ENCODE results near the gene CPT1A. TPM values are rescaled to one million over a fixed set of nuclear protein-coding genes. Genes with fewer than 3 reads are reported as not detected.

The CPT1A gene
- polyA plus RNA-seq, 1 donor (not counting 4 experiments of a cell fraction or from before 2014, with no cell fraction given), result 12.9 TPM

- TF ChIP-seq CTCF (optimal IDR thresholded peaks at IDR 0.05 in 1 of 3, IDR thresholded peaks at IDR 0.05 in 1 of 3, conservative IDR thresholded peaks at IDR 0.05 in 1 of 3; ENCODE audit: extremely low read depth in 1 of 3, insufficient read depth in 2 of 3, low read length in 3 of 3) (no peak), EZH2 (IDR thresholded peaks at IDR 0.05; ENCODE audit: low read length) (no peak)
- no peaks in the 10 kb centered on the region for H3K9me3 ChIP-seq (ENCODE audit: control insufficient read depth, low read depth, low read length)
- H3K36me3 ChIP-seq (ENCODE audit: control insufficient read depth in 2 of 2, extremely low read depth in 1 of 2, insufficient read depth in 2 of 2, low read length in 2 of 2), result peaks cover 2 to 6% of the 10 kb centered on the region in 2 experiments
- no peak overlapping the region for H3K4me3 ChIP-seq (ENCODE audit: control insufficient read depth in 2 of 3, extremely low read depth in 1 of 3, insufficient read depth in 2 of 3, low read depth in 1 of 3, low read length in 3 of 3)
- H3K27ac ChIP-seq (ENCODE audit: control insufficient read depth, insufficient read depth, low read length), result no peak overlapping the region
- H3K4me2 ChIP-seq (ENCODE audit: control insufficient read depth, extremely low read depth, insufficient read depth, low read depth, low read length), result no peak overlapping the region
- H2AFZ ChIP-seq (ENCODE audit: control insufficient read depth, low read length), result no peak overlapping the region
- no peaks in the 10 kb centered on the region for H3K4me1 ChIP-seq (ENCODE audit: control insufficient read depth, extremely low read depth, insufficient read depth, low read length)
- H3K27me3 ChIP-seq (ENCODE audit: control insufficient read depth, extremely low read depth, insufficient read depth, low read length), result no peaks in the 10 kb centered on the region
- H4K20me1 ChIP-seq (ENCODE audit: control insufficient read depth, extremely low read depth, insufficient read depth, low read length), result no peaks in the 10 kb centered on the region
- dilution Hi-C loops (cut with MboI; ENCODE audit: extremely low pct_ligation_motif_present, low sequenced_read_pairs), result no loop called here
- H3K79me2 ChIP-seq (ENCODE audit: control insufficient read depth, insufficient read depth, low read length), result peaks cover 7% of the 10 kb centered on the region
- H3K9ac ChIP-seq (ENCODE audit: control insufficient read depth, extremely low read depth, insufficient read depth, low read length), result no peak overlapping the region
- no peak for DNase-seq (ENCODE audit: low read depth, low spot score)
- FAIRE-seq, result no peak
- H3K9me1 ChIP-seq (ENCODE audit: control insufficient read depth, extremely low read depth, insufficient read depth, low read length), result no peaks in the 10 kb centered on the region
Observed at GRCh38 chr11:68827733-68828132, 14.0 kb downstream of the CPT1A start.

GRCh38 chr11:68826726-68827125 lies 15.0 kb downstream of the CPT1A start:
- Histone ChIP-seq H3K36me3 (ENCODE audit: control insufficient read depth in 2 of 2, extremely low read depth in 1 of 2, insufficient read depth in 2 of 2, low read length in 2 of 2) (peaks cover 3 to 6% of the 10 kb centered on the region in 2 experiments), H3K27ac (ENCODE audit: control insufficient read depth, insufficient read depth, low read length) (no peak overlapping the region), H3K9me3 (ENCODE audit: control insufficient read depth, low read depth, low read length) (no peaks in the 10 kb centered on the region), H3K9ac (ENCODE audit: control insufficient read depth, extremely low read depth, insufficient read depth, low read length) (no peak overlapping the region), H3K27me3 (ENCODE audit: control insufficient read depth, extremely low read depth, insufficient read depth, low read length) (no peaks in the 10 kb centered on the region), H4K20me1 (ENCODE audit: control insufficient read depth, extremely low read depth, insufficient read depth, low read length) (no peaks in the 10 kb centered on the region), H3K4me3 (ENCODE audit: control insufficient read depth in 2 of 3, extremely low read depth in 1 of 3, insufficient read depth in 2 of 3, low read depth in 1 of 3, low read length in 3 of 3) (no peak overlapping the region), H3K4me1 (ENCODE audit: control insufficient read depth, extremely low read depth, insufficient read depth, low read length) (no peaks in the 10 kb centered on the region), H3K9me1 (ENCODE audit: control insufficient read depth, extremely low read depth, insufficient read depth, low read length) (no peaks in the 10 kb centered on the region), H3K79me2 (ENCODE audit: control insufficient read depth, insufficient read depth, low read length) (peaks cover 6% of the 10 kb centered on the region), H3K4me2 (ENCODE audit: control insufficient read depth, extremely low read depth, insufficient read depth, low read depth, low read length) (no peak overlapping the region), H2AFZ (ENCODE audit: control insufficient read depth, low read length) (no peak overlapping the region)
- dilution Hi-C loops (cut with MboI; ENCODE audit: extremely low pct_ligation_motif_present, low sequenced_read_pairs), result no loop called here
- FAIRE-seq (no peak), DNase-seq (ENCODE audit: low read depth, low spot score) (no peak)
- no peak for TF ChIP-seq EZH2 (IDR thresholded peaks at IDR 0.05; ENCODE audit: low read length)
- no peak for TF ChIP-seq CTCF (optimal IDR thresholded peaks at IDR 0.05 in 1 of 3, IDR thresholded peaks at IDR 0.05 in 1 of 3, conservative IDR thresholded peaks at IDR 0.05 in 1 of 3; ENCODE audit: extremely low read depth in 1 of 3, insufficient read depth in 2 of 3, low read length in 3 of 3)
